Kidney tubule cell (primary cell): ENCODE results near the gene OR6Y1.

Experiments
- DNase-seq: peaks from one replicate; pipeline ENCODE4 v3.0.0-alpha.2; 2018; ENCODE audit warnings: low spot score

OR6Y1 gene

GRCh38 chr1:158496374-158496773, 57.8 kb downstream of the OR6Y1 start:
- peak; percentile 30 for DNase-seq

DNA sequence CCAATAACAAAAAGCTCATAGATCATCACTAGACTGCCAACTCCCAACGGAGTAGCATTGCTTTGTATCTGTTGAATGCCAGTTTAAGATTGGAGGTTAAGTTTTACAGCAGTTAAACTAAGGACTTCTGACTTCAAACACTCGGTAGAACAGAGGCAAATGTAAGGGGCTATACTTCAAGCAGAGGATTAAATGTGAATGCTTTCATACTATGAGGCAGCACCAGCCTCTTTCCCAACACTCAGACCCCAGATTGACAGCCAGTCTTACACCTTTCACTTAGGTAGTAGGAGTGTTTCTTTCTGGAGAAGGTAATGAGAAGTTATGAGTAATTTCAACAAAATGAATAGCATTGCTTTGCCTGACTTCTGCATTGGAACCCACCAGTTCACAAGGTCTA, 59.4 kb downstream of the OR6Y1 start:
- DNase-seq: no peak
